Mononuclear cell (primary cell): Measurements from ENCODE around the gene RFXAP. TPM values are rescaled to one million over a fixed set of nuclear protein-coding genes. Genes with fewer than 3 reads are reported as not detected.

Experiments
- H3K27me3 ChIP-seq: 2 replicates; pipeline ENCODE4 v1.6.0; 2011; ENCODE audit warnings: low read length, control low read depth; ENCODE audit not compliant: insufficient read depth
- H3K4me1 ChIP-seq: 2 replicates; pipeline ENCODE4 v1.5.1; 2011; ENCODE audit warnings: mild to moderate bottlenecking, low read length, control low read depth; ENCODE audit not compliant: insufficient read depth
- H3K4me3 ChIP-seq: 2 replicates; pipeline ENCODE4 v1.5.1; 2011; ENCODE audit warnings: mild to moderate bottlenecking, low read length, moderate library complexity
- H3K9me3 ChIP-seq: 2 replicates; pipeline ENCODE4 v1.5.1; 2011; ENCODE audit warnings: low read depth, mild to moderate bottlenecking, control low read depth, low read length
- total RNA-seq: library from RNA; depleted of rRNA; stranded (reverse); fragments of >200 nt; gene quantifications from one replicate; pipeline ENCODE4 v1.2.3, GENCODE V29; 2012

Gene RFXAP
- total RNA-seq, 1 donor, result 1.6 TPM

DNA sequence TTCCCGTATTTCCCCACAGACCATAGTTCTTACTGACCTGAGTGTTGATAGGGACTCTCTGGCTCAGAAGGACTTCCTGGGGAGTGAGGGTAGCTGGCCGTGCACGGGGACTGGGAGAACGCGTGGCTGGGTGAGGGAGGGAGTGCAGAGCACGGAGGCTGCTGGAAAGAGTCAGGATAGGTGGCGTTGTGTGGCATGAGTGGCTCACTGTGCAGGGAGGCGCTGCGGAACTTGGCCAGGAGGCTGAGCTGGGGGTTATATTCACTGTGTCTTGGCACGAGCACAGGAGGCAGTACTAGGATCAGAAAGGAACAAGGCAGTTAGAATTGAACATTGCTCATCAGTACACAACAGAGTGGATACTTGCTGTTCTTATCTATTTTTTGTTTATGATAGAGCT lies 53.6 kb downstream of the RFXAP start:
- Histone ChIP-seq H3K9me3 (no peaks in the 10 kb centered on the region), H3K4me1 (no peaks in the 10 kb centered on the region), H3K27me3 (no peaks in the 10 kb centered on the region), H3K4me3 (no peak overlapping the region)

DNA sequence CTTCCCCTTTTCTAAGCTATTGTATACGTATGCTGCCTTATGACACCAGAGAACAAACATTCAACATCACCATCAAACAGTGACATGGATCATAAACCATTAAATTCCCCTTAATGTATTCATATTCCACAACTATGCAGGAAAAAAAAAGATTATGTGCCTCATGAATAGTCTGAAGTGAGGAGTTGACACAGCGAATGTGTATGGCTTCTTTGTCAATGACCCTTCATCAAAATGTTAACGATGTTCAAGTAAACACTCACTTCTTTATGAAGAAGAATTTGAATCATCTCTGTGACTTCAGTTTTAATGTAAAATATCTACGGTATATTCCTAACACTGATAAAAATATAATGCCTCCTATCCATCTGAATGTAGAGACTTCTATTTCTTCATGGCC lies 56.4 kb downstream of the RFXAP start:
- no peaks in the 10 kb centered on the region for H3K4me1 ChIP-seq
- H3K27me3 ChIP-seq, result no peaks in the 10 kb centered on the region
- H3K4me3 ChIP-seq, result no peak overlapping the region
- H3K9me3 ChIP-seq, result no peaks in the 10 kb centered on the region

GRCh38 chr13:36875961-36876360 lies 56.9 kb downstream of the RFXAP start:
- Histone ChIP-seq H3K4me3 (no peak overlapping the region), H3K9me3 (no peaks in the 10 kb centered on the region), H3K4me1 (no peaks in the 10 kb centered on the region), H3K27me3 (no peaks in the 10 kb centered on the region)

Other genes starting within 250 kb of the RFXAP start
- not detected for gene SERTM1, start 145.2 kb upstream of the RFXAP start, total RNA-seq
- not detected for gene SMAD9, start 101.0 kb downstream of the RFXAP start, total RNA-seq
- 20.9 TPM for gene ALG5, start 180.1 kb downstream of the RFXAP start, total RNA-seq
- gene EXOSC8, start 181.6 kb downstream of the RFXAP start, total RNA-seq, result 22.6 TPM
- gene SUPT20H, start 240.5 kb downstream of the RFXAP start, total RNA-seq, result 42.6 TPM